ENCODE measurements around the gene DENND5B. TPM values are rescaled to one million over a fixed set of nuclear protein-coding genes. Genes with fewer than 3 reads are reported as not detected.
"Not testable (repeated sequence)": the region's sequence is repeated elsewhere in the genome, so short reads cannot be mapped to it uniquely, and the experiment has no call there.

DENND5B gene
- total RNA-seq, 1 donor from 2014 or later = 20.0 TPM

DNA sequence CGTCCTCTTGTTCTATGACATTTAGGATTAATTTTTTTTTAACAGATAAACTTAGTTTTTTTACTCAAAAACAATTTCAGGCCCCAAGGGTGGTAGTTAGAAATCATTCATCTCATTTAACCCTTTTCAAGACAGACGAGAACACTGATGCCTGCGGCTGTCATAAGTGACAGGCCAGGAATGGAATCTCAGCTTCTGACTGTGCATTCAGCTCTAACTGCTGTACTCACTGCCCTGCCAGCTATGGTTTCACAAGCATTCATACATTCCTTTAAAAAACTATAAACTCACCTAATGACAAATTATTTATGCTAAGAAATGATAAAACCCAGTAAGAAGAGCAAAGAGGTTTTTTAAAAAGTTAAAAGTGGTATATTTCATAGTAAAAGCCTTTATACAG is 8.8 kb downstream of the DENND5B start:
- DNase-seq (ENCODE audit: low spot score) = no peak
- Mint-ChIP-seq H3K27ac (ENCODE audit: unreplicated experiment) (no peak overlapping the region), H3K36me3 (ENCODE audit: low read depth, unreplicated experiment) (no peaks in the 10 kb centered on the region), H3K4me3 (ENCODE audit: unreplicated experiment) (no peak overlapping the region), H3K4me1 (ENCODE audit: unreplicated experiment) (no peaks in the 10 kb centered on the region), H3K9me3 (ENCODE audit: unreplicated experiment) (no peaks in the 10 kb centered on the region), H3K27me3 (ENCODE audit: unreplicated experiment) (no peaks in the 10 kb centered on the region)
- TF ChIP-seq, protein P1, sequence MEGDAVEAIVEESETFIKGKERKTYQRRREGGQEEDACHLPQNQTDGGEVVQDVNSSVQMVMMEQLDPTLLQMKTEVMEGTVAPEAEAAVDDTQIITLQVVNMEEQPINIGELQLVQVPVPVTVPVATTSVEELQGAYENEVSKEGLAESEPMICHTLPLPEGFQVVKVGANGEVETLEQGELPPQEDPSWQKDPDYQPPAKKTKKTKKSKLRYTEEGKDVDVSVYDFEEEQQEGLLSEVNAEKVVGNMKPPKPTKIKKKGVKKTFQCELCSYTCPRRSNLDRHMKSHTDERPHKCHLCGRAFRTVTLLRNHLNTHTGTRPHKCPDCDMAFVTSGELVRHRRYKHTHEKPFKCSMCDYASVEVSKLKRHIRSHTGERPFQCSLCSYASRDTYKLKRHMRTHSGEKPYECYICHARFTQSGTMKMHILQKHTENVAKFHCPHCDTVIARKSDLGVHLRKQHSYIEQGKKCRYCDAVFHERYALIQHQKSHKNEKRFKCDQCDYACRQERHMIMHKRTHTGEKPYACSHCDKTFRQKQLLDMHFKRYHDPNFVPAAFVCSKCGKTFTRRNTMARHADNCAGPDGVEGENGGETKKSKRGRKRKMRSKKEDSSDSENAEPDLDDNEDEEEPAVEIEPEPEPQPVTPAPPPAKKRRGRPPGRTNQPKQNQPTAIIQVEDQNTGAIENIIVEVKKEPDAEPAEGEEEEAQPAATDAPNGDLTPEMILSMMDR (IDR thresholded peaks at IDR 0.05; ENCODE audit: unreplicated experiment) = no peak

DNA sequence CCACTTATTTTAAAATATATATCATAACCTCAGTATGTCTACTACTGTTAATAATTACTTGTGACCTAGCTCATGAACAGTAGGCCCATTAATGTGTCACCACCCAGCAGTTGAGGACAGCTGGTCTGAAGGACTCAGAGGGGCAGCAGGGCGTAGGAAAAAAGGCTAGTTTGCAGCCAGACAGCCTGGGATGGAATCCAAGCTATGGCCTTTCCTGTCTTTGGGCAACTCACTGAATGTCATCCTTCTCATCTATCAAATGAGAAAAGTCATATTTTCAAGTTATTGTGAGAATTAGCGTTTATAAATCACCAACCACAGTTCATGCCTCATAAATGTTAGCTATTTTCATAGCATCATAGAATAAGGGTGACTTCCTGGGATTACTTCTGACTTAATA is 12.3 kb downstream of the DENND5B start:
- Mint-ChIP-seq H3K36me3 (ENCODE audit: low read depth, unreplicated experiment) (no peaks in the 10 kb centered on the region), H3K27me3 (ENCODE audit: unreplicated experiment) (peaks cover 1% of the 10 kb centered on the region), H3K9me3 (ENCODE audit: unreplicated experiment) (no peaks in the 10 kb centered on the region), H3K4me3 (ENCODE audit: unreplicated experiment) (no peak overlapping the region), H3K4me1 (ENCODE audit: unreplicated experiment) (peaks cover 8% of the 10 kb centered on the region), H3K27ac (ENCODE audit: unreplicated experiment) (no peak overlapping the region)
- DNase-seq (ENCODE audit: low spot score) = no peak
- TF ChIP-seq, protein P1 (IDR thresholded peaks at IDR 0.05; ENCODE audit: unreplicated experiment) = no peak

DNA sequence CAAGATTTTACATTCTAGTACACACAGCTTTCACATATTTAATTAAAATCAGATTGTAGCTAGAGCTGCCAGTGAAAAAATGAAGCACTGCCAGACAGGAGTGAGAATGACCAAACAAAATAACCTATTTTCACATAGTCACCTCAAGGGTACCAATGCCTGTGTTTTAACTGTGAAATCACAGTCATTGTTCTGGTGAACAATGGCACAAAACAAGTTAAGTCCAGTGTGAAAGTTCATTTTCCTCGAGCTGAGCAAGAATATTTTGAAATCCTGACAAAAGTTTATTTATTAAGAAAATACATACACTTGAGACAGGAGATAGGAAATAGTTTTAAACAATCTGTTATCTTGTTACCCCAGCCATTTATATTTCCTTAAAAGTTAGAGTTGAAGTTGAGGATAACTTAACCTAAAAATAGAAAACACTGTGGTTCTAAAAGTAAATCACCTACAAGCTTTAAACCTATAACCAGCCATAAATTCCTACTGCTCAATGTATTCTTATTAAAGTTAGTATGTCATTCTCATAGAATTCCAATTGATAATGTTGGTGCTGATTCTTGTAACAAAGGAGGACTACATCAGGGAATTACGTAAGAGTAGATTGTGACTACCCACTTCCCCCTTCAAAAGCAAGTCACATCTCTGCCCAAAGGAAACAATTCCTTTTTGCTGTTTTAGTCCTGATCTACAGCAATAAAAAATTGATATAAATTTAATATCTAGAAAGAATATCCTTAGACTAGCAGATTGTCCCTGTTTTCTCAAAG is 15.9 kb downstream of the DENND5B start:
- TF ChIP-seq, protein P1 (IDR thresholded peaks at IDR 0.05; ENCODE audit: unreplicated experiment) = no peak
- no peaks in the 10 kb centered on the region for H3K36me3 Mint-ChIP-seq (ENCODE audit: low read depth, unreplicated experiment)
- DNase-seq (ENCODE audit: low spot score) = no peak
- H3K27ac Mint-ChIP-seq (ENCODE audit: unreplicated experiment) = peak overlapping the region; percentile 86
- peaks cover 25% of the 10 kb centered on the region for H3K4me1 Mint-ChIP-seq (ENCODE audit: unreplicated experiment)
- no peaks in the 10 kb centered on the region for H3K9me3 Mint-ChIP-seq (ENCODE audit: unreplicated experiment)
- no peak overlapping the region for H3K4me3 Mint-ChIP-seq (ENCODE audit: unreplicated experiment)
- peaks cover 1% of the 10 kb centered on the region for H3K27me3 Mint-ChIP-seq (ENCODE audit: unreplicated experiment)

DNA sequence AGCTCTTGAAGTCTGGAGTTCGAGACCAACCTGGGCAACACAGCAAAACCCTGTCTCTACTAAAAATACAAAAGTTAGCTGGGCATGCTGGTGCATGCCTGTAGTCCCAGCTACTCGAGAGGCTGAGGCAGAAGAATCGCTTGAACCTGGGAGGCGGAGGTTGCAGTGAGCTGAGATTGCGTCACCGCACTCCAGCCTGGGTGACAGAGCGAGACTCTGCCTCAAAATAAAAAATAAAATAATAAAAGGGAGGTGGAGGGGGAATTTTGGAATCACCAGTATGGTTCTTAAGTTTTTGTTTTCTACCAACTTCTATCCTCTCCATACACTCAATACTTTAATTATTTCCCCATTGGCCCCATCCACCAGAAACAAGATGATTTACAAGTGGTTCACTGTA is 16.6 kb downstream of the DENND5B start:
- H3K9me3 Mint-ChIP-seq (ENCODE audit: unreplicated experiment); H3K4me3 Mint-ChIP-seq (ENCODE audit: unreplicated experiment); H3K27me3 Mint-ChIP-seq (ENCODE audit: unreplicated experiment); DNase-seq (ENCODE audit: low spot score); H3K36me3 Mint-ChIP-seq (ENCODE audit: low read depth, unreplicated experiment): not testable (repeated sequence)
- H3K27ac Mint-ChIP-seq (ENCODE audit: unreplicated experiment) = peak overlapping the region; percentile 86
- H3K4me1 Mint-ChIP-seq (ENCODE audit: unreplicated experiment) = peaks cover 25% of the 10 kb centered on the region

DNA sequence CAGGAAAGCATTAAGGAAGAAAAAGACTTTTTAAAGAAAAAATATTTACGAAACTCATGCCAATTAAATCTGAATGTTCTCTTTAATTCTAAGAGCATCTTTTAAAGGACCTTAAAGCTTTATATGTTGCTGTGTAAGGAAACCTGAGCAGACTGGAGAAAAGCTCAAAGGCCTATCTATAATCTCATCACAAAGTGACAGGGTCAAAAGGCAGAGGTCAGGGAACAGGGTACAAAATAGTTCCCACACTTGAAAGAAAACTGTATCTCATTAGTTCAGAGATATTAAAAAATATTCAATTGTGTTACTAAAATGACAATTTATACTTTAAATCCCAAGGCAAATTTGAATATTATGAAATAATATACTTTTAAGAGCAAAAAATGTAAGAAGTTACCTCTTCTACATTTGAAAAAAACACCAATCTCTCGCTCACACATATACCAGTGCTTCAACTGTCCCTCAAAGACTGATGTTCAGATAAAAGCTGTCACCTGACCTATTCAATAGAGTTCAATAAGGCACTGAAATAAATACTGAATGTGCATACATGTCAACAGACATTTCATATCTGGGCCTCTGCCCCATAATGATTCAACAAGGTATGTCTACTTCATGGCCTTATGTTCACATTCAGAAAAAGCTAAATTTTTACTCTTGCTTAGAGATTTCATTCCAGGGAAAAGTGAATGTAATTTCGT is 17.9 kb downstream of the DENND5B start:
- Mint-ChIP-seq H3K4me1 (ENCODE audit: unreplicated experiment) (peaks cover 25% of the 10 kb centered on the region), H3K27ac (ENCODE audit: unreplicated experiment) (no peak overlapping the region), H3K4me3 (ENCODE audit: unreplicated experiment) (no peak overlapping the region), H3K27me3 (ENCODE audit: unreplicated experiment) (peaks cover 1% of the 10 kb centered on the region), H3K36me3 (ENCODE audit: low read depth, unreplicated experiment) (no peaks in the 10 kb centered on the region), H3K9me3 (ENCODE audit: unreplicated experiment) (no peaks in the 10 kb centered on the region)
- DNase-seq (ENCODE audit: low spot score) = no peak
- TF ChIP-seq, protein P1 (IDR thresholded peaks at IDR 0.05; ENCODE audit: unreplicated experiment) = no peak

All from endothelial cell (in vitro differentiated cells).